ENCODE measurements around the gene SLC24A3.

The SLC24A3 gene

DNA sequence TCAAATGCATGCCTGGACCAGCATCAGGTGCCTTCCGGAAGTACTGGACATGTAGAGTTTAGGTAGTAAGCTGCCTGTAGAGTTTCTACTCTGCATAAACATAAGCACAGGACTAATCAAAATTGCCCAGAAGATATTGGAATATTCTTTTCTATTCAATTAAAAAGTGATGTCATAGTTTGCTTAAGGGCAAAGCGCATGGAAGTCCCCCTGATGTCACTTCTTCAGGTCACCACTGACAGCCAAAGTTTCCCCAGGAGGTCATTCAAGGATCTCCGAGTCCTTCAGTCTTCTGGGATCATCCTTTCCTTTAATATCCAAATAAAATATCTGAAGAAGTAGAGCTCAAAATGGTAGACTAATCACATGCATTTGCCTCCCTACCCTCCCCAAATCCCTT, 528.1 kb downstream of the SLC24A3 start:
- TF ChIP-seq, protein P1, sequence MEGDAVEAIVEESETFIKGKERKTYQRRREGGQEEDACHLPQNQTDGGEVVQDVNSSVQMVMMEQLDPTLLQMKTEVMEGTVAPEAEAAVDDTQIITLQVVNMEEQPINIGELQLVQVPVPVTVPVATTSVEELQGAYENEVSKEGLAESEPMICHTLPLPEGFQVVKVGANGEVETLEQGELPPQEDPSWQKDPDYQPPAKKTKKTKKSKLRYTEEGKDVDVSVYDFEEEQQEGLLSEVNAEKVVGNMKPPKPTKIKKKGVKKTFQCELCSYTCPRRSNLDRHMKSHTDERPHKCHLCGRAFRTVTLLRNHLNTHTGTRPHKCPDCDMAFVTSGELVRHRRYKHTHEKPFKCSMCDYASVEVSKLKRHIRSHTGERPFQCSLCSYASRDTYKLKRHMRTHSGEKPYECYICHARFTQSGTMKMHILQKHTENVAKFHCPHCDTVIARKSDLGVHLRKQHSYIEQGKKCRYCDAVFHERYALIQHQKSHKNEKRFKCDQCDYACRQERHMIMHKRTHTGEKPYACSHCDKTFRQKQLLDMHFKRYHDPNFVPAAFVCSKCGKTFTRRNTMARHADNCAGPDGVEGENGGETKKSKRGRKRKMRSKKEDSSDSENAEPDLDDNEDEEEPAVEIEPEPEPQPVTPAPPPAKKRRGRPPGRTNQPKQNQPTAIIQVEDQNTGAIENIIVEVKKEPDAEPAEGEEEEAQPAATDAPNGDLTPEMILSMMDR (IDR thresholded peaks at IDR 0.05): no peak
- no peak for TF ChIP-seq ZFX (IDR thresholded peaks at IDR 0.05; ENCODE audit: borderline replicate concordance)
- H3K27ac ChIP-seq: no peak overlapping the region

DNA sequence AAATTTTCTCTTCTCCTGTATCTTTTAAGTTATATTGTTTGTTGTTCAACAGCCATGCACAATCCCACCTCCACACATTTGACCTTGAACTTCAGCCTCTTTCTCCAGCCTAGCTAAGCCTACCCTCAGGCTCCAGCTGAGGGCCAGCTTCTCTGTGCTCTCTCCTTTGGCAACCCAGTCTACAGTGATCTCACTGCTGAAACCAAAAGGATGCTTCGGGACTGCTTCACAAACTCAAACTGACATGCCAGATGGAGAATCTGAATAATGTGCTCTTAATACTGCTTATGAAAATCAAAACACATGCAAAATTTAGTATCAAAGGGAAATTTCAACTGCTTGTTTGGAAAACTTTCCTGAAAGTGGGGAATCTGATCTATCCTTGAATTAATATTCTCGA, 529.5 kb downstream of the SLC24A3 start:
- TF ChIP-seq, protein P1 (IDR thresholded peaks at IDR 0.05): no peak
- no peak for TF ChIP-seq ZFX (IDR thresholded peaks at IDR 0.05; ENCODE audit: borderline replicate concordance)
- no peak overlapping the region for H3K27ac ChIP-seq

DNA sequence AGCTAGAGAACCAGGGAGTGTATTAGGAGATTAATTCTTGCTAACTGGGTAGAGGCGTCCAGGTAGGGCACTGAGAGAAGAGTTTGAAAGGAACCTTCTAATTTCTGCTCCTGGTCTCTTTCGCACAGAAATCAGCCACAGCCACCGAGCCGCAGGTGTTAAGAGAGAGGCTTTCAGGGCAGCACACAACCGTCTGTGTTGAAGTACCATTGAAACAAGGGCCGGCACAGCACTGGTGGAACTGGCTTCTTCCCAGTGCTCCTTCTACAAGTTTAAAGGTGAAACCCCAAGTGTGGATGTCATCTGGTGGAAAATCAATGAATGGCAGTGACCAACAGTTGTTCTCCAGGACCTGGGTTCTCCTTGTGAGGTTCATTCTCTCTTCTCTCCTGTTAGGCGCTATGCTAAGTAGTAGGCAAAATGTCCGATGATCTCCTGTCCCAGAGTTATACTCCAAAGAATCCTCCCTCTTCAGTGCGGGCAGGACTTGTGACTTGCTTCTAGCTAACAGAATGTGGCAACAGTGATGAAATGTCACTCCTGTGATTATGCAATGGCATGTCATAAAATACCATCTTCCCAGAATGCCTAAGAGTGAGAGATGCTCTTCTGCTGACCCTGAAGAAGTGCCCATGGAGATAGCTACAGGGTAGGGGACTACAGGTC, 530.7 kb downstream of the SLC24A3 start:
- H3K27ac ChIP-seq: no peak overlapping the region
- TF ChIP-seq, protein P1 (IDR thresholded peaks at IDR 0.05): no peak
- no peak for TF ChIP-seq ZFX (IDR thresholded peaks at IDR 0.05; ENCODE audit: borderline replicate concordance)

DNA sequence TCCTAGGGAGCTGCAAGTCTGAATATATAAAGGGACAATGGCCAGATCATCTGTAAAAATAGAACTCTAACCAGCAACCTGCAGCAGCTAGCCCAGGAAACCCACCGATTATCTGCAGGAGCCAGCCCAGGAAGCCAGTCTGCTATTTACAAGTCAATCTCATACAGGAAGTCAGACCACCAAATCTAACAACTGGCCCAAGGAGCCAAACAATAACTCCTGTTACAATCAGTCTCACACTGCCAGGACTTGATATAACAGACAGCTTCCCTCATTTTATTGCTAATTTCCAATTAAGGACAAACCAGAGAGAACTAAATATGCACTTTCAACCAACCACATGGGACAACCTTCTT, 531.2 kb downstream of the SLC24A3 start:
- H3K27ac ChIP-seq: no peak overlapping the region
- TF ChIP-seq ZFX (IDR thresholded peaks at IDR 0.05; ENCODE audit: borderline replicate concordance): no peak
- TF ChIP-seq, protein P1 (IDR thresholded peaks at IDR 0.05): no peak

DNA sequence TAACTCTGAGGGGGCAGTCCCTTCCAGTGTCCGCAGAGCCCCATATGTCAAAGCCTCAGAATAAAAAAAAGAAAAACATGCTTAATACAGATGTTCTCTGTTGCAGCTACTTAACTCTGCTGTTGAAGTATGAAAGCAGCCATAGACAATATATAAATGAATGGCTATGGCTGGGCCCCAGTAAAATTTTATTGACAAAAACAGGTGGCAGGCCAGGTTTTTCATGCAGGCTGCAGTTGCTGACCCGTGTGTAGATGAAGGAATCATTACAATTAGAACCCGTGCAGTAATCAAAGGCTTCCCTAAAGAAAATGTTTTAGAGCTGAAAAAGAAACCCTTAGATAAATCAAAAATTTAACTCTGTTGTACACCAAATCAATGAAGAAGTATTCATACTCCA, 532.7 kb downstream of the SLC24A3 start:
- TF ChIP-seq, protein P1 (IDR thresholded peaks at IDR 0.05): no peak
- no peak for TF ChIP-seq ZFX (IDR thresholded peaks at IDR 0.05; ENCODE audit: borderline replicate concordance)
- H3K27ac ChIP-seq: no peak overlapping the region

DNA sequence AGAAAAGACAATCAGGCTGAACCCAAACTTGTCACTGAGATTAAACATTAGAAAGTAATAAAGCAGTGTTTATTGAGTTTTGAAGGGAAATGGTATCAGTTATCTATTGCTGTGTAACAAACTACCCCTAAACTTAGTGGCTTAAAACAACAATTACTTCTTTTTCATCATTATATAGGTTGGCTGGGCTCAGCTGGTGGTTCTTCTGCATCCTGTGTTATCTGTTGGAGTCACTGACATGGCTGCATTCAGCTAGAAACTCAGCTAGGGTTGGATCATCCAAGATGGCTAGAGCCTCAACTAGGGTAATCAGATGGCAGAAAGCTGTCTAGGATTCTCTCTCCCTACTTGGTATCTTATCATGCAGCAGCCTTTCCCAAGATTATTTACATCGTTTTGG, 533.1 kb downstream of the SLC24A3 start:
- H3K27ac ChIP-seq: no peak overlapping the region
- TF ChIP-seq ZFX (IDR thresholded peaks at IDR 0.05; ENCODE audit: borderline replicate concordance): no peak
- TF ChIP-seq, protein P1 (IDR thresholded peaks at IDR 0.05): no peak

DNA sequence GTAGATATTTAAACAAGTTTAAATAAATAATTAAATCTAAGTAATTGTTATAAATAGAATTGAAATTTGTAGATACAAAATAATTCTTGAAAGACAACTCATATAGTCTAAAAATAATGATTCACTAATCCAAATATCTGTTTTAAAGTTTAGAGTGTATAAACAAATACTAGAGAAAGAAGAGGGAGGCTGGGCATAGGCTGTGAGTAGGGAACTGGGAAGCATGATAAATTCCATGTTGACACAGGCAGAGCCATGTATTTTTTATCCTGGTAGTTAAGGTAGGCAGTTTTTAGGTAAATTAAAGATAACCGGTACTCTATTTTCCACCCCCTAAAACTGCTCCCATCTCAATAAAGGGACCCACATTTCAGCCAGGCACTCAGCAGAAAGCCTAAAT, 534.0 kb downstream of the SLC24A3 start:
- TF ChIP-seq ZFX (IDR thresholded peaks at IDR 0.05; ENCODE audit: borderline replicate concordance): no peak
- TF ChIP-seq, protein P1 (IDR thresholded peaks at IDR 0.05): no peak
- H3K27ac ChIP-seq: no peak overlapping the region
